ENCODE data around the gene GPR15. TPM values are rescaled to one million over a fixed set of nuclear protein-coding genes. Genes with fewer than 3 reads are reported as not detected.

Gene GPR15
- total and polyA plus RNA-seq, 4 donors: 0.12 to 1.2 (median 0.35) TPM

DNA sequence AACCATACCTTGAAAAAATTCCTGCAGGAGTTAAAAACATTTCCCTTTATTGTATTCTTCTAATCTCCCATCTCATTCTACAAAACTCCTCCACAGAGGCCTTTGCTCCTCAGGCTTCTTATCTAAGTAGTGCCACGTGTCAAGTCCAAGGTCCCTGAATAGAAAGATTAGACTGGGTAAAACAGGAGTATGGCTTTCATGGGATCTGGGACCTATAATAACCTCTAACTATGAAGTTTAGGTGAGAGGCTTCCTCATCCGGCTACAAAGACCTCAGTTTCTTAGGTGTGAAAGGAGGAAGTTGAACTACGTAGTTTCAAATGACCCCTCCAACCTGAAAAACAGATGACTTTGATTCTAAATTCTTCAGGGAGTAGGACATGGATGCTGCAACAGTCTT is 20.0 kb downstream of the GPR15 start:
- no peaks in the 10 kb centered on the region for H3K36me3 ChIP-seq (ENCODE audit: control insufficient read depth in 4 of 4, insufficient read depth in 4 of 4, low read length in 4 of 4)
- TF ChIP-seq, protein P1, sequence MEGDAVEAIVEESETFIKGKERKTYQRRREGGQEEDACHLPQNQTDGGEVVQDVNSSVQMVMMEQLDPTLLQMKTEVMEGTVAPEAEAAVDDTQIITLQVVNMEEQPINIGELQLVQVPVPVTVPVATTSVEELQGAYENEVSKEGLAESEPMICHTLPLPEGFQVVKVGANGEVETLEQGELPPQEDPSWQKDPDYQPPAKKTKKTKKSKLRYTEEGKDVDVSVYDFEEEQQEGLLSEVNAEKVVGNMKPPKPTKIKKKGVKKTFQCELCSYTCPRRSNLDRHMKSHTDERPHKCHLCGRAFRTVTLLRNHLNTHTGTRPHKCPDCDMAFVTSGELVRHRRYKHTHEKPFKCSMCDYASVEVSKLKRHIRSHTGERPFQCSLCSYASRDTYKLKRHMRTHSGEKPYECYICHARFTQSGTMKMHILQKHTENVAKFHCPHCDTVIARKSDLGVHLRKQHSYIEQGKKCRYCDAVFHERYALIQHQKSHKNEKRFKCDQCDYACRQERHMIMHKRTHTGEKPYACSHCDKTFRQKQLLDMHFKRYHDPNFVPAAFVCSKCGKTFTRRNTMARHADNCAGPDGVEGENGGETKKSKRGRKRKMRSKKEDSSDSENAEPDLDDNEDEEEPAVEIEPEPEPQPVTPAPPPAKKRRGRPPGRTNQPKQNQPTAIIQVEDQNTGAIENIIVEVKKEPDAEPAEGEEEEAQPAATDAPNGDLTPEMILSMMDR (IDR thresholded peaks at IDR 0.05; ENCODE audit: control extremely low read depth, extremely low read depth): no peak
- DNase-seq (no peak), ATAC-seq (ENCODE audit: insufficient read depth, low FRiP score) (no peak)
- no peak overlapping the region for H3K4me3 ChIP-seq
- H3K9ac ChIP-seq (ENCODE audit: insufficient read depth in 1 of 2, low read length in 2 of 2): no peak overlapping the region
- 65 to 75% methylated on average over 3 of the region's 3 CpGs for whole genome bisulfite sequencing, 2 donors
- H3K27ac ChIP-seq (ENCODE audit: low read depth in 1 of 2, low read length in 1 of 2): no peak overlapping the region
- no peaks in the 10 kb centered on the region for H3K27me3 ChIP-seq (ENCODE audit: control insufficient read depth in 3 of 3, insufficient read depth in 3 of 3, low read length in 2 of 3)
- H3K9me3 ChIP-seq (ENCODE audit: control insufficient read depth in 4 of 4, insufficient read depth in 3 of 4, low read length in 3 of 4): no peaks in the 10 kb centered on the region
- H3K4me1 ChIP-seq (ENCODE audit: control insufficient read depth in 5 of 5, insufficient read depth in 5 of 5, low read length in 5 of 5): no peaks in the 10 kb centered on the region

DNA sequence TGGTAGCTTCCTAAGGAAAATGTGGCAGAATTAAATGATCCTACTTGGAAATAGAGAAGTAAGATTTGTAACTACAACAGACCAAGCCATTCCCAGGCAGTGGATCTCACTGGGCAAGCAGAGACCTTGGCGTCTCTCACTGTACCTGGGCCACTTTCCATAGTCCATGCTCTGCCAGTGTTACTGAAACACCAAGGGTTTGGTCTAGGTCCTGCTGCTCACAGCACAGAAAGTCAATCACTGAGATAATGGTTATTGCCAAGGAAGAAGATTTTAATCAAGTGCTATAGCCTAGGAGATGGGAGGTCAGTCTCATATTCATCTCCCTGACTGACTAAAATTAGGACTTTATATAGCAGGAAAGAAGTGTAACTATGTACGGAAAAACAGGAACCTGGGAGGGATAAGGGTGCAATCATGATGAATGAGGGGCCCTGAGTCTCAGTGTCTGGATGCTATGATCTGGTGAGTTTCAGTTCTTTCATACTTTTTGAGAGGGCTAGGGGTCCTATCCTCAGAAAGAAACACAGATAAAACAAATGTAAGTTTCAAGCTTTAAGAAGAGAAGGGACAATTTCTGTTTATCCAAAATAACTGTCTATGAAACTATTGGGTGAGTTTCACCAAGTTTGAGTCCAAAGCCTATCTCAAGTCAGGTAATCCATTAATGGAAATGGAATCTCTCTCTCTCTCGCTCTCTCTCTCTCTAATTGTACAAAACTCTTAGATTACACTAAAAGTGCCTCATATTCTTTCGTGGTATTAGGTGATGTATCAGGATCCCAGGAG is 20.6 kb downstream of the GPR15 start:
- no peak overlapping the region for H3K4me3 ChIP-seq
- H3K4me1 ChIP-seq (ENCODE audit: control insufficient read depth in 5 of 5, insufficient read depth in 5 of 5, low read length in 5 of 5): no peaks in the 10 kb centered on the region
- H3K27me3 ChIP-seq (ENCODE audit: control insufficient read depth in 3 of 3, insufficient read depth in 3 of 3, low read length in 2 of 3): no peaks in the 10 kb centered on the region
- TF ChIP-seq, protein P1 (IDR thresholded peaks at IDR 0.05; ENCODE audit: control extremely low read depth, extremely low read depth): no peak
- no peaks in the 10 kb centered on the region for H3K9me3 ChIP-seq (ENCODE audit: control insufficient read depth in 4 of 4, insufficient read depth in 3 of 4, low read length in 3 of 4)
- H3K36me3 ChIP-seq (ENCODE audit: control insufficient read depth in 4 of 4, insufficient read depth in 4 of 4, low read length in 4 of 4): no peaks in the 10 kb centered on the region
- no peak overlapping the region for H3K9ac ChIP-seq (ENCODE audit: insufficient read depth in 1 of 2, low read length in 2 of 2)
- no peak overlapping the region for H3K27ac ChIP-seq (ENCODE audit: low read depth in 1 of 2, low read length in 1 of 2)
- WGBS, 2 donors: 80% methylated on average over 4 of the region's 4 CpGs
- DNase-seq (no peak), ATAC-seq (ENCODE audit: insufficient read depth, low FRiP score) (no peak)

DNA sequence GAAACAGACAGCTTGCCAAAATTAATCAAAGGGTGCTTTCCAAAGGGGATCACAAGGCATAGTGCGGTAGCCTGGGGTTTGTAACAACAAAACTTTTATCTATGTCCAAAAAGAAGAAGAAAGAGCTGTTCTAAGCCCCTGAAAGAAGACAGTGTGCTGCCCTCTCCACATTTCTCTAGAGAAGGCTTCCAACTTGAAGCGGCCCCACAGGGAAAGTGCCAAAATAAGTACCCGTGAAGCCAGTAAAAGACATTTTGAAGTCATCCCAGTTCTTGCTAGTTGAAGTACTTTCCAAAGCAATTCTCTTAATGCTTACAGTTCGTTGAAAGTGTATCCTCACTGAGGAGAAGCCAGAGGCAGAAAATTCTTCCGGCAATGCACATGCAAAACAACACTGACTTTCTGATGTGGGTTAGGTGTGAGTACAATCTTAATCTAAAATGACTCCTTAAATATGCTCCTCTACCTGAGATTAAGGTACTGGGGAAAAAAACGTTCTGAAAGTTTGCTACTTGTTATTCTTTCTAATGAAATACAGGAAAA is 21.3 kb downstream of the GPR15 start:
- Histone ChIP-seq H3K27me3 (ENCODE audit: control insufficient read depth in 3 of 3, insufficient read depth in 3 of 3, low read length in 2 of 3) (no peaks in the 10 kb centered on the region), H3K27ac (ENCODE audit: low read depth in 1 of 2, low read length in 1 of 2) (no peak overlapping the region), H3K9me3 (ENCODE audit: control insufficient read depth in 4 of 4, insufficient read depth in 3 of 4, low read length in 3 of 4) (no peaks in the 10 kb centered on the region), H3K36me3 (ENCODE audit: control insufficient read depth in 4 of 4, insufficient read depth in 4 of 4, low read length in 4 of 4) (no peaks in the 10 kb centered on the region), H3K9ac (ENCODE audit: insufficient read depth in 1 of 2, low read length in 2 of 2) (no peak overlapping the region), H3K4me1 (ENCODE audit: control insufficient read depth in 5 of 5, insufficient read depth in 5 of 5, low read length in 5 of 5) (no peaks in the 10 kb centered on the region), H3K4me3 (no peak overlapping the region)
- TF ChIP-seq, protein P1 (IDR thresholded peaks at IDR 0.05; ENCODE audit: control extremely low read depth, extremely low read depth): no peak
- DNase-seq: no peak
- WGBS, 2 donors: 77 to 91% methylated on average over 6 of the region's 6 CpGs
- ATAC-seq (ENCODE audit: insufficient read depth, low FRiP score): no peak
